ENCODE results near the gene NLGN1.

GRCh38 chr3:173410849-173411248 is 13.3 kb downstream of the NLGN1 start:
- TF ChIP-seq ISL1 (CRISPR knock-in tag; IDR thresholded peaks at IDR 0.05) (no peak), ZFP30 (CRISPR knock-in tag; IDR thresholded peaks at IDR 0.05) (no peak), ZNF70 (CRISPR knock-in tag; IDR thresholded peaks at IDR 0.05) (no peak), POU6F1 (CRISPR knock-in tag; IDR thresholded peaks at IDR 0.05; ENCODE audit: borderline replicate concordance, low read depth) (no peak), RARB (CRISPR knock-in tag; IDR thresholded peaks at IDR 0.05) (no peak), PATZ1 (CRISPR knock-in tag; IDR thresholded peaks at IDR 0.05; ENCODE audit: borderline replicate concordance) (no peak), OSR1 (CRISPR knock-in tag; IDR thresholded peaks at IDR 0.05) (no peak), TSHZ2 (CRISPR knock-in tag; IDR thresholded peaks at IDR 0.05) (no peak), TCF4 (CRISPR knock-in tag; IDR thresholded peaks at IDR 0.05; ENCODE audit: borderline replicate concordance) (no peak), ZC3H10 (CRISPR knock-in tag; IDR thresholded peaks at IDR 0.05) (no peak), ZNF565 (CRISPR knock-in tag; conservative IDR thresholded peaks at IDR 0.05; ENCODE audit: low read depth) (no peak), CSDC2 (CRISPR knock-in tag; IDR thresholded peaks at IDR 0.05) (no peak), ZFP3 (CRISPR knock-in tag; IDR thresholded peaks at IDR 0.05) (no peak)

Data from SK-N-SH treated with all-trans-retinoic acid at 6 μM for 48 hours (cell line).